Activated T-helper 1 cell treated with anti-CD3 and anti-CD28 coated beads, Interleukin-12 subunit alpha, Interleukin-12 subunit beta, Interleukin-2, Interleukin-4 antibody, amounts not matched to agents 30 ng/mL and 10 ng/mL and 1 ng/mL, durations not matched to agents 14 hours and 24 hours and 36 hours (primary cell): ENCODE results near the gene IRX3. TPM values are rescaled to one million over a fixed set of nuclear protein-coding genes. Genes with fewer than 3 reads are reported as not detected.

ENCODE experiments used
- DNase-seq: peaks from one replicate; pipeline ENCODE4 v3.0.0; 2021; ENCODE audit warnings: low spot score
- H3K27ac Mint-ChIP-seq: one replicate; pipeline ENCODE4 v1.8.0; 2021; ENCODE audit warnings: mild to moderate bottlenecking, mixed read lengths
- H3K27me3 Mint-ChIP-seq: one replicate; pipeline ENCODE4 v1.8.0; 2022; ENCODE audit warnings: mild to moderate bottlenecking, moderate library complexity, mixed read lengths; ENCODE audit not compliant: insufficient read depth
- H3K36me3 Mint-ChIP-seq: one replicate; pipeline ENCODE4 v1.8.0; 2021; ENCODE audit warnings: low read depth, mixed read lengths
- H3K4me1 Mint-ChIP-seq: one replicate; pipeline ENCODE4 v1.8.0; 2021; ENCODE audit warnings: low read depth, mixed read lengths
- H3K4me3 Mint-ChIP-seq: one replicate; pipeline ENCODE4 v1.8.0; 2021; ENCODE audit warnings: mild to moderate bottlenecking, moderate library complexity, mixed read lengths
- H3K9me3 Mint-ChIP-seq: one replicate; pipeline ENCODE4 v1.8.0; 2021; ENCODE audit warnings: mixed read lengths
- intact Hi-C: fragments of 100-400 bp; cut with micrococcal nuclease; formaldehyde crosslinking; loops from one replicate; pipeline ENCODE4 v1.15.1; 2024
- total RNA-seq: library from RNA; stranded (reverse); gene quantifications from 2 replicates; pipeline ENCODE4 v1.2.3, GENCODE V29; 2022

The IRX3 gene
- total RNA-seq, 1 donor from 2014 or later = 1.1 TPM

- peak overlapping the region; percentile 48 for H3K27ac Mint-ChIP-seq
- peaks cover 64% of the 10 kb centered on the region for H3K27me3 Mint-ChIP-seq
- DNase-seq = no peak
- intact Hi-C loops = loop anchor here (2.0 to 5.0 kb wide), 2 partner anchors 84 to 651 kb away; no protein-coding TSS in a partner anchor
- peaks cover under 1% of the 10 kb centered on the region for H3K36me3 Mint-ChIP-seq
- H3K9me3 Mint-ChIP-seq = no peaks in the 10 kb centered on the region
- H3K4me1 Mint-ChIP-seq = peaks cover 12% of the 10 kb centered on the region
- H3K4me3 Mint-ChIP-seq = peak overlapping the region; percentile 19
Measured at GRCh38 chr16:54288030-54288834, 1.6 kb upstream of the IRX3 start.

- Mint-ChIP-seq H3K27me3 (peaks cover 65% of the 10 kb centered on the region), H3K4me1 (peaks cover 15% of the 10 kb centered on the region), H3K36me3 (peaks cover 2% of the 10 kb centered on the region), H3K27ac (no peak overlapping the region), H3K4me3 (peak overlapping the region; percentile 42), H3K9me3 (no peaks in the 10 kb centered on the region)
- intact Hi-C loops = loop anchor here (2.0 to 5.0 kb wide), 2 partner anchors 85 to 651 kb away; no protein-coding TSS in a partner anchor
- DNase-seq = no peak
Measured at GRCh38 chr16:54287131-54288029, 793 bp upstream of the IRX3 start.

GRCh38 chr16:54286090-54286365, 559 bp downstream of the IRX3 start:
- Mint-ChIP-seq H3K9me3 (no peaks in the 10 kb centered on the region), H3K27me3 (peaks cover 62% of the 10 kb centered on the region), H3K27ac (no peak overlapping the region), H3K4me3 (peak overlapping the region; percentile 81), H3K36me3 (peaks cover 2% of the 10 kb centered on the region), H3K4me1 (peaks cover 15% of the 10 kb centered on the region)
- DNase-seq = no peak
- intact Hi-C loops = loop anchor here (1.0 to 5.0 kb wide), 2 partner anchors 86 to 396 kb away; no protein-coding TSS in a partner anchor

- H3K4me3 Mint-ChIP-seq = peak overlapping the region; percentile 77
- peak overlapping the region; percentile 68 for H3K27ac Mint-ChIP-seq
- peaks cover 62% of the 10 kb centered on the region for H3K27me3 Mint-ChIP-seq
- H3K4me1 Mint-ChIP-seq = peaks cover 15% of the 10 kb centered on the region
- intact Hi-C loops = loop anchor here (1.0 to 5.0 kb wide), 2 partner anchors 87 to 395 kb away; no protein-coding TSS in a partner anchor
- no peaks in the 10 kb centered on the region for H3K9me3 Mint-ChIP-seq
- peaks cover 2% of the 10 kb centered on the region for H3K36me3 Mint-ChIP-seq
- DNase-seq = no peak
Measured at GRCh38 chr16:54285414-54286089, 1.0 kb downstream of the IRX3 start.

- H3K27ac Mint-ChIP-seq = peak overlapping the region; percentile 68
- peaks cover 2% of the 10 kb centered on the region for H3K36me3 Mint-ChIP-seq
- H3K27me3 Mint-ChIP-seq = peaks cover 65% of the 10 kb centered on the region
- peak overlapping the region; percentile 77 for H3K4me3 Mint-ChIP-seq
- intact Hi-C loops = loop anchor here (5.0 kb wide), 4 partner anchors 87 to 1042 kb away; no protein-coding TSS in a partner anchor
- H3K9me3 Mint-ChIP-seq = no peaks in the 10 kb centered on the region
- H3K4me1 Mint-ChIP-seq = peaks cover 15% of the 10 kb centered on the region
- no peak for DNase-seq
Measured at GRCh38 chr16:54284931-54285413, 1.6 kb downstream of the IRX3 start.

GRCh38 chr16:54284319-54284930, 2.2 kb downstream of the IRX3 start:
- H3K4me3 Mint-ChIP-seq = no peak overlapping the region

GRCh38 chr16:54283725-54284318, 2.8 kb downstream of the IRX3 start:
- Mint-ChIP-seq H3K27ac (no peak overlapping the region), H3K27me3 (peaks cover 64% of the 10 kb centered on the region), H3K4me1 (peaks cover 15% of the 10 kb centered on the region), H3K9me3 (no peaks in the 10 kb centered on the region), H3K4me3 (no peak overlapping the region), H3K36me3 (peaks cover 2% of the 10 kb centered on the region)
- intact Hi-C loops = loop anchor here (2.0 to 5.0 kb wide), 7 partner anchors 337 to 1043 kb away; no protein-coding TSS in a partner anchor
- DNase-seq = no peak

More at GRCh38 chr16:54284319-54284930, 2.2 kb downstream of the IRX3 start:
- intact Hi-C loops = loop anchor here (5.0 kb wide), 3 partner anchors 337 to 1043 kb away; no protein-coding TSS in a partner anchor
- Mint-ChIP-seq H3K27me3 (peaks cover 63% of the 10 kb centered on the region), H3K9me3 (no peaks in the 10 kb centered on the region), H3K36me3 (peaks cover 2% of the 10 kb centered on the region), H3K27ac (no peak overlapping the region), H3K4me1 (peaks cover 15% of the 10 kb centered on the region)
- DNase-seq = no peak

GRCh38 chr16:54282928-54283724, 3.5 kb downstream of the IRX3 start:
- DNase-seq = no peak
- peaks cover 63% of the 10 kb centered on the region for H3K27me3 Mint-ChIP-seq
- peaks cover 2% of the 10 kb centered on the region for H3K36me3 Mint-ChIP-seq
- H3K4me1 Mint-ChIP-seq = peaks cover 20% of the 10 kb centered on the region
- no peaks in the 10 kb centered on the region for H3K9me3 Mint-ChIP-seq
- intact Hi-C loops = loop anchor here (2.0 to 5.0 kb wide), 7 partner anchors 336 to 1044 kb away; no protein-coding TSS in a partner anchor
- peak overlapping the region; percentile 43 for H3K27ac Mint-ChIP-seq
- H3K4me3 Mint-ChIP-seq = no peak overlapping the region

- no peak for DNase-seq
- H3K9me3 Mint-ChIP-seq = no peaks in the 10 kb centered on the region
- H3K36me3 Mint-ChIP-seq = peaks cover 2% of the 10 kb centered on the region
- H3K4me1 Mint-ChIP-seq = peaks cover 21% of the 10 kb centered on the region
- intact Hi-C loops = loop anchor here (2.0 to 5.0 kb wide), 7 partner anchors 335 to 1045 kb away; no protein-coding TSS in a partner anchor
- H3K27ac Mint-ChIP-seq = no peak overlapping the region
- peak overlapping the region; percentile 30 for H3K4me3 Mint-ChIP-seq
- peaks cover 58% of the 10 kb centered on the region for H3K27me3 Mint-ChIP-seq
Measured at GRCh38 chr16:54282202-54282927, 4.2 kb downstream of the IRX3 start.

- no peak overlapping the region for H3K27ac Mint-ChIP-seq
- no peaks in the 10 kb centered on the region for H3K9me3 Mint-ChIP-seq
- H3K27me3 Mint-ChIP-seq = peaks cover 57% of the 10 kb centered on the region
- peaks cover 21% of the 10 kb centered on the region for H3K4me1 Mint-ChIP-seq
- intact Hi-C loops = loop anchor here (2.0 to 5.0 kb wide), 7 partner anchors 334 to 1046 kb away; no protein-coding TSS in a partner anchor
- peaks cover 2% of the 10 kb centered on the region for H3K36me3 Mint-ChIP-seq
- H3K4me3 Mint-ChIP-seq = peak overlapping the region; percentile 30
- no peak for DNase-seq
Measured at GRCh38 chr16:54281535-54282201, 4.9 kb downstream of the IRX3 start.
